HEK293 (cell line): ENCODE results near the gene ZNF462.

Source experiments
- CTCF ChIA-PET: fragments of 350-600 bp; formaldehyde crosslinking; extraction: SDS; loops from one replicate; lab custom pipeline; 2021; ENCODE audit warnings: antibody characterized with exemption; lab: Yijun Ruan, JAX
- POLR2A ChIA-PET: fragments of 300-600 bp; formaldehyde crosslinking; extraction: SDS; loops from one replicate; lab custom pipeline; 2020; ENCODE audit warnings: antibody characterized with exemption, inconsistent platforms; lab: Yijun Ruan, JAX
- H3K27ac ChIP-seq: fragments of 200-500 bp; sonication (Bioruptor generic); 2 replicates; pipeline ENCODE4 v1.5.1; 2014; ENCODE audit warnings: low read depth, low read length, control low read depth, inconsistent platforms; ENCODE audit errors: extremely low read depth
- H3K36me3 ChIP-seq, 2 experiments: fragments of 200-500 bp in 1 of 2; sonication (Bioruptor generic) in 1 of 2; 1 replicate in 1 of 2; 2 replicates in 1 of 2; pipeline ENCODE4 v1.5.1; 2014 to 2017; ENCODE audit warnings: inconsistent platforms in 2 of 2, low read length in 2 of 2; ENCODE audit not compliant: control insufficient read depth in 2 of 2, insufficient read depth in 1 of 2
- H3K4me1 ChIP-seq: fragments of 200-500 bp; sonication (Bioruptor generic); 2 replicates; pipeline ENCODE4 v1.5.1; 2014; ENCODE audit warnings: mild to moderate bottlenecking, low read length, inconsistent platforms; ENCODE audit not compliant: control insufficient read depth, insufficient read depth
- H3K4me3 ChIP-seq: 2 replicates; pipeline ENCODE4 v1.5.1; 2011; ENCODE audit warnings: low read depth, mild to moderate bottlenecking, control low read depth, low read length, moderate library complexity
- H3K9me3 ChIP-seq: fragments of 200-500 bp; sonication (Bioruptor generic); 2 replicates; pipeline ENCODE4 v1.5.1; 2014; ENCODE audit warnings: low read depth, low read length, inconsistent platforms; ENCODE audit not compliant: control insufficient read depth, insufficient read depth
- MZF1 ChIP-seq: fragments of 450-650 bp; formaldehyde crosslinking; IDR thresholded peaks from 2 replicates; pipeline ENCODE4 v1.5.1; 2017; ENCODE audit warnings: missing biosample characterization, missing genetic modification characterization, borderline replicate concordance
- PRDM1 ChIP-seq: fragments of 450-650 bp; formaldehyde crosslinking; IDR thresholded peaks from 2 replicates; pipeline ENCODE4; 2016; ENCODE audit warnings: missing biosample characterization, missing genetic modification characterization
- SP3 ChIP-seq: fragments of 450-650 bp; formaldehyde crosslinking; IDR thresholded peaks from 2 replicates; pipeline ENCODE4 v1.5.1; 2016; ENCODE audit warnings: missing biosample characterization, missing genetic modification characterization
- TRIM28 ChIP-seq: IDR thresholded peaks from 2 replicates; pipeline ENCODE4 v1.6.1; 2011; ENCODE audit warnings: low read length, control low read depth, borderline replicate concordance
- ZBTB20 ChIP-seq: fragments of 450-650 bp; formaldehyde crosslinking; IDR thresholded peaks from 2 replicates; pipeline ENCODE4 v1.5.1; 2016; ENCODE audit warnings: missing biosample characterization, missing genetic modification characterization
- ZEB2 ChIP-seq: fragments of 450-650 bp; formaldehyde crosslinking; IDR thresholded peaks from 2 replicates; pipeline ENCODE4 v1.5.1; 2016; ENCODE audit warnings: missing biosample characterization, missing genetic modification characterization
- ZFHX2 ChIP-seq: fragments of 450-650 bp; formaldehyde crosslinking; conservative IDR thresholded peaks from 2 replicates; pipeline ENCODE4 v1.5.1; 2016; ENCODE audit warnings: missing biosample characterization, missing genetic modification characterization
- ZNF10 ChIP-seq: fragments of 450-650 bp; formaldehyde crosslinking; IDR thresholded peaks from 2 replicates; pipeline ENCODE4 v1.5.1; 2017; ENCODE audit warnings: missing biosample characterization, missing genetic modification characterization
- ZNF132 ChIP-seq: fragments of 450-650 bp; formaldehyde crosslinking; IDR thresholded peaks from 2 replicates; pipeline ENCODE4 v1.5.1; 2017; ENCODE audit warnings: missing biosample characterization, missing genetic modification characterization, borderline replicate concordance
- ZNF2 ChIP-seq: fragments of 450-650 bp; formaldehyde crosslinking; IDR thresholded peaks from 2 replicates; pipeline ENCODE4 v1.5.1; 2016; ENCODE audit warnings: missing biosample characterization, missing genetic modification characterization
- ZNF23 ChIP-seq: fragments of 450-650 bp; formaldehyde crosslinking; IDR thresholded peaks from 2 replicates; pipeline ENCODE4 v1.5.1; 2016; ENCODE audit warnings: missing biosample characterization, missing genetic modification characterization, borderline replicate concordance
- ZNF266 ChIP-seq: fragments of 450-650 bp; formaldehyde crosslinking; IDR thresholded peaks from 2 replicates; pipeline ENCODE4 v1.5.1; 2016; ENCODE audit warnings: missing biosample characterization, missing genetic modification characterization, low read depth
- ZNF341 ChIP-seq: fragments of 450-650 bp; formaldehyde crosslinking; IDR thresholded peaks from 2 replicates; pipeline ENCODE4; 2016; ENCODE audit warnings: low read depth, missing biosample characterization, missing genetic modification characterization
- ZNF354C ChIP-seq: fragments of 450-650 bp; formaldehyde crosslinking; IDR thresholded peaks from 2 replicates; pipeline ENCODE4 v1.5.1; 2016; ENCODE audit warnings: missing biosample characterization, missing genetic modification characterization, low read depth, borderline replicate concordance
- ZNF394 ChIP-seq: fragments of 450-650 bp; formaldehyde crosslinking; IDR thresholded peaks from 2 replicates; pipeline ENCODE4 v1.5.1; 2016; ENCODE audit warnings: missing biosample characterization, missing genetic modification characterization, mild to moderate bottlenecking, moderate library complexity, borderline replicate concordance
- ZNF423 ChIP-seq: fragments of 450-650 bp; formaldehyde crosslinking; IDR thresholded peaks from 2 replicates; pipeline ENCODE4 v1.5.1; 2016; ENCODE audit warnings: missing biosample characterization, missing genetic modification characterization
- ZNF473 ChIP-seq: fragments of 450-650 bp; formaldehyde crosslinking; IDR thresholded peaks from 2 replicates; pipeline ENCODE4 v1.5.1; 2017; ENCODE audit warnings: missing biosample characterization, missing genetic modification characterization
- ZNF510 ChIP-seq: fragments of 450-650 bp; formaldehyde crosslinking; IDR thresholded peaks from 2 replicates; pipeline ENCODE4 v1.5.1; 2018; ENCODE audit warnings: mild to moderate bottlenecking, missing genetic modification characterization, missing biosample characterization; ENCODE audit not compliant: insufficient replicate concordance
- ZNF521 ChIP-seq: fragments of 450-650 bp; formaldehyde crosslinking; IDR thresholded peaks from 2 replicates; pipeline ENCODE4 v1.5.1; 2017; ENCODE audit warnings: missing biosample characterization, mild to moderate bottlenecking, missing genetic modification characterization
- ZNF664 ChIP-seq: fragments of 450-650 bp; formaldehyde crosslinking; IDR thresholded peaks from 2 replicates; pipeline ENCODE4 v1.5.1; 2016; ENCODE audit warnings: missing biosample characterization, missing genetic modification characterization
- ZNF670 ChIP-seq: fragments of 450-650 bp; formaldehyde crosslinking; IDR thresholded peaks from 2 replicates; pipeline ENCODE4 v1.5.1; 2016; ENCODE audit warnings: missing biosample characterization, missing genetic modification characterization, low read depth
- ZNF843 ChIP-seq: fragments of 450-650 bp; formaldehyde crosslinking; IDR thresholded peaks from 2 replicates; pipeline ENCODE4 v1.5.1; 2016; ENCODE audit warnings: missing biosample characterization, missing genetic modification characterization
- TF ChIP-seq, protein P1 (sequence below): fragments of 450-650 bp; formaldehyde crosslinking; IDR thresholded peaks from 2 replicates; pipeline ENCODE4 v1.5.1; 2016; ENCODE audit warnings: missing biosample characterization, missing genetic modification characterization
- TF ChIP-seq, protein P2 (sequence below): fragments of 450-650 bp; formaldehyde crosslinking; IDR thresholded peaks from 2 replicates; pipeline ENCODE4 v1.5.1; 2016; ENCODE audit warnings: missing biosample characterization, missing genetic modification characterization, low read depth
- TF ChIP-seq, protein P3 (sequence below): fragments of 450-650 bp; formaldehyde crosslinking; IDR thresholded peaks from 2 replicates; pipeline ENCODE4 v1.5.1; 2016; ENCODE audit warnings: missing biosample characterization, missing genetic modification characterization
- TF ChIP-seq, protein P4 (sequence below): fragments of 450-650 bp; formaldehyde crosslinking; IDR thresholded peaks from 2 replicates; pipeline ENCODE4 v1.5.1; 2016; ENCODE audit warnings: missing biosample characterization, missing genetic modification characterization, borderline replicate concordance

The ZNF462 gene

DNA sequence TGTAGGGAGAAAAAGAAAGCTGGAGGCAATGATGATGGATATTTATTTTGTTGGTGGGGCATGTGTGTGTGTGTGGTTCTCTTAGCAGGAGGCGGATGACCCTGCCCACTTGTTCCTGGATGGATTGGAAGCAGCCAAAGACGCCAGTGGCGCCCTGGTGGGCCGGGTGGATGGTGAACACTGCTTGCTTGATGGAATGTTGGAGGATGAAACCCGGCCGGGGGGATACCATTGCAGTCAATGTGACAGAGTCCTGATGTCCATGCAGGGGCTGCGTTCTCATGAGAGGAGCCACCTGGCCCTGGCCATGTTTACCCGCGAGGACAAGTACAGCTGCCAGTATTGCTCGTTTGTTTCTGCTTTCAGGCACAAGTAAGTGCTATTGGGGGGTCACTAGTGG, 69.2 kb downstream of the ZNF462 start:
- POLR2A ChIA-PET = no interaction called here
- CTCF ChIA-PET = no interaction called here
- Histone ChIP-seq H3K27ac (no peak overlapping the region), H3K36me3 (peaks cover 0 to 70% of the 10 kb centered on the region in 2 experiments; a peak in 2 of 3 replicates), H3K9me3 (no peaks in the 10 kb centered on the region), H3K4me3 (no peak overlapping the region), H3K4me1 (no peaks in the 10 kb centered on the region)
- TF ChIP-seq ZNF23 (tag by site-specific recombination) (no peak), ZFHX2 (tag by site-specific recombination) (no peak), ZNF473 (tag by site-specific recombination) (no peak), ZNF10 (no peak), ZNF843 (tag by site-specific recombination) (no peak), PRDM1 (tag by site-specific recombination) (no peak), ZBTB20 (tag by site-specific recombination) (no peak), ZNF266 (tag by site-specific recombination) (no peak), ZEB2 (no peak), ZNF2 (tag by site-specific recombination) (no peak), ZNF670 (no peak), TRIM28 (no peak), ZNF510 (tag by site-specific recombination) (no peak), ZNF521 (tag by site-specific recombination) (no peak), ZNF664 (tag by site-specific recombination) (no peak)
- TF ChIP-seq, protein P1, sequence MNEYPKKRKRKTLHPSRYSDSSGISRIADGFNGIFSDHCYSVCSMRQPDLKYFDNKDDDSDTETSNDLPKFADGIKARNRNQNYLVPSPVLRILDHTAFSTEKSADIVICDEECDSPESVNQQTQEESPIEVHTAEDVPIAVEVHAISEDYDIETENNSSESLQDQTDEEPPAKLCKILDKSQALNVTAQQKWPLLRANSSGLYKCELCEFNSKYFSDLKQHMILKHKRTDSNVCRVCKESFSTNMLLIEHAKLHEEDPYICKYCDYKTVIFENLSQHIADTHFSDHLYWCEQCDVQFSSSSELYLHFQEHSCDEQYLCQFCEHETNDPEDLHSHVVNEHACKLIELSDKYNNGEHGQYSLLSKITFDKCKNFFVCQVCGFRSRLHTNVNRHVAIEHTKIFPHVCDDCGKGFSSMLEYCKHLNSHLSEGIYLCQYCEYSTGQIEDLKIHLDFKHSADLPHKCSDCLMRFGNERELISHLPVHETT (tag by site-specific recombination) = no peak
- TF ChIP-seq, protein P2, sequence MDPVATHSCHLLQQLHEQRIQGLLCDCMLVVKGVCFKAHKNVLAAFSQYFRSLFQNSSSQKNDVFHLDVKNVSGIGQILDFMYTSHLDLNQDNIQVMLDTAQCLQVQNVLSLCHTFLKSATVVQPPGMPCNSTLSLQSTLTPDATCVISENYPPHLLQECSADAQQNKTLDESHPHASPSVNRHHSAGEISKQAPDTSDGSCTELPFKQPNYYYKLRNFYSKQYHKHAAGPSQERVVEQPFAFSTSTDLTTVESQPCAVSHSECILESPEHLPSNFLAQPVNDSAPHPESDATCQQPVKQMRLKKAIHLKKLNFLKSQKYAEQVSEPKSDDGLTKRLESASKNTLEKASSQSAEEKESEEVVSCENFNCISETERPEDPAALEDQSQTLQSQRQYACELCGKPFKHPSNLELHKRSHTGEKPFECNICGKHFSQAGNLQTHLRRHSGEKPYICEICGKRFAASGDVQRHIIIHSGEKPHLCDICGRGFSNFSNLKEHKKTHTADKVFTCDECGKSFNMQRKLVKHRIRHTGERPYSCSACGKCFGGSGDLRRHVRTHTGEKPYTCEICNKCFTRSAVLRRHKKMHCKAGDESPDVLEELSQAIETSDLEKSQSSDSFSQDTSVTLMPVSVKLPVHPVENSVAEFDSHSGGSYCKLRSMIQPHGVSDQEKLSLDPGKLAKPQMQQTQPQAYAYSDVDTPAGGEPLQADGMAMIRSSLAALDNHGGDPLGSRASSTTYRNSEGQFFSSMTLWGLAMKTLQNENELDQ (tag by site-specific recombination) = no peak

DNA sequence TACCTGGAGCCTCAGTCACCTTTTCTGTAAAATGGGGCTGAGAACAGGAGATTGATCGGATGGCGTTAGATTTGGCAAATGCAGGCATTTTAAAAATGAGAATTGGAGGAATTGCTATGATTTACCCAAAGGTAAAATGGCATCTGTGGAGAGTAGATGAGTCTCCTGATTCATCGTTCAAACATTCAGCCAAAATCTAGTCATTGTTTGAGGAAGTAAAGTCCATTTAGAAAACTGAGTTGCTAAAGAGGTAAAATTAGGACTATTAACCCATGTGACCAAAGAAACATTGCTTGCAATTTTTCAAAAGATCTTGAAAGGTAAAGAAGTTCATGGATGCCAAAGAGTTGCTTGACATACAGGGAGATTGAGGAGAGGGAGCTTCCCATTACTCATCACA, 69.7 kb downstream of the ZNF462 start:
- TF ChIP-seq ZFHX2 (tag by site-specific recombination) = no peak
- TF ChIP-seq MZF1 = no peak
- no peak for TF ChIP-seq ZNF394 (tag by site-specific recombination)
- TF ChIP-seq ZNF423 (tag by site-specific recombination) = no peak
- CTCF ChIA-PET = no interaction called here
- POLR2A ChIA-PET = interaction anchor here (1.1 kb wide), 1 partner anchor 11 kb away, joined by 3 read pairs; no protein-coding TSS in a partner anchor
- Histone ChIP-seq H3K27ac (no peak overlapping the region), H3K4me1 (no peaks in the 10 kb centered on the region), H3K4me3 (no peak overlapping the region), H3K9me3 (no peaks in the 10 kb centered on the region), H3K36me3 (peaks cover 0 to 65% of the 10 kb centered on the region in 2 experiments; a peak in 2 of 3 replicates)

DNA sequence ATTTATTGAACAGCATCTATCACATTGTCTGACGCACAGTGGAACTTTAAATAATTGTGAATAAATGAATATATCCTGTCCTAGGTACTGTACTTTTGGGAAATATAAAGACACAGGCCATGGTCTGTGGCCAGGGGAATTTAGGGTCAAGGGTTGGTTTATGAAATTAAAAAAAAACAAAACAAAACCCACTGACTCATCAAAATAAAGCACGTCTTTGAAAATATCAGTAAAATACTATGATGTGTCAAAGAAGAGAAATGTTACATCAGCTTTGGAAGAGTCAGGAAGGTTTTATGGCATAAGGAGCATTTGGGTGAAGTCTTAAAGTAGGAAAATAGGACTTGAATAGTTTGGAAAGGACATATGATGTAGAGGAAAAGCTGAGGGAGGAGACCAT, 70.5 kb downstream of the ZNF462 start:
- no peak overlapping the region for H3K27ac ChIP-seq
- ChIA-PET CTCF (no interaction called here), POLR2A (interaction anchor here (1.1 kb wide), 1 partner anchor 12 kb away, joined by 3 read pairs; no protein-coding TSS in a partner anchor)
- H3K9me3 ChIP-seq = no peaks in the 10 kb centered on the region
- H3K36me3 ChIP-seq = peaks cover 0 to 64% of the 10 kb centered on the region in 2 experiments; a peak in 2 of 3 replicates
- H3K4me3 ChIP-seq = no peak overlapping the region
- no peaks in the 10 kb centered on the region for H3K4me1 ChIP-seq
- TF ChIP-seq ZNF341 (tag by site-specific recombination) (no peak), ZNF132 (tag by site-specific recombination) (no peak), SP3 (tag by site-specific recombination) (no peak), ZNF354C (no peak)
- TF ChIP-seq, protein P3, sequence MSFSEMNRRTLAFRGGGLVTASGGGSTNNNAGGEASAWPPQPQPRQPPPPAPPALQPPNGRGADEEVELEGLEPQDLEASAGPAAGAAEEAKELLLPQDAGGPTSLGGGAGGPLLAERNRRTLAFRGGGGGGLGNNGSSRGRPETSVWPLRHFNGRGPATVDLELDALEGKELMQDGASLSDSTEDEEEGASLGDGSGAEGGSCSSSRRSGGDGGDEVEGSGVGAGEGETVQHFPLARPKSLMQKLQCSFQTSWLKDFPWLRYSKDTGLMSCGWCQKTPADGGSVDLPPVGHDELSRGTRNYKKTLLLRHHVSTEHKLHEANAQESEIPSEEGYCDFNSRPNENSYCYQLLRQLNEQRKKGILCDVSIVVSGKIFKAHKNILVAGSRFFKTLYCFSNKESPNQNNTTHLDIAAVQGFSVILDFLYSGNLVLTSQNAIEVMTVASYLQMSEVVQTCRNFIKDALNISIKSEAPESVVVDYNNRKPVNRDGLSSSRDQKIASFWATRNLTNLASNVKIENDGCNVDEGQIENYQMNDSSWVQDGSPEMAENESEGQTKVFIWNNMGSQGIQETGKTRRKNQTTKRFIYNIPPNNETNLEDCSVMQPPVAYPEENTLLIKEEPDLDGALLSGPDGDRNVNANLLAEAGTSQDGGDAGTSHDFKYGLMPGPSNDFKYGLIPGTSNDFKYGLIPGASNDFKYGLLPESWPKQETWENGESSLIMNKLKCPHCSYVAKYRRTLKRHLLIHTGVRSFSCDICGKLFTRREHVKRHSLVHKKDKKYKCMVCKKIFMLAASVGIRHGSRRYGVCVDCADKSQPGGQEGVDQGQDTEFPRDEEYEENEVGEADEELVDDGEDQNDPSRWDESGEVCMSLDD (tag by site-specific recombination) = no peak
- TF ChIP-seq, protein P4, sequence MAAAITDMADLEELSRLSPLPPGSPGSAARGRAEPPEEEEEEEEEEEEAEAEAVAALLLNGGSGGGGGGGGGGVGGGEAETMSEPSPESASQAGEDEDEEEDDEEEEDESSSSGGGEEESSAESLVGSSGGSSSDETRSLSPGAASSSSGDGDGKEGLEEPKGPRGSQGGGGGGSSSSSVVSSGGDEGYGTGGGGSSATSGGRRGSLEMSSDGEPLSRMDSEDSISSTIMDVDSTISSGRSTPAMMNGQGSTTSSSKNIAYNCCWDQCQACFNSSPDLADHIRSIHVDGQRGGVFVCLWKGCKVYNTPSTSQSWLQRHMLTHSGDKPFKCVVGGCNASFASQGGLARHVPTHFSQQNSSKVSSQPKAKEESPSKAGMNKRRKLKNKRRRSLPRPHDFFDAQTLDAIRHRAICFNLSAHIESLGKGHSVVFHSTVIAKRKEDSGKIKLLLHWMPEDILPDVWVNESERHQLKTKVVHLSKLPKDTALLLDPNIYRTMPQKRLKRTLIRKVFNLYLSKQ (tag by site-specific recombination) = no peak
